Activated CD8-positive, alpha-beta memory T cell treated with anti-CD3 and anti-CD28 coated beads, Interleukin-2, amount 50 U/mL, for 24 hours (primary cell): ENCODE data around the gene MN1.

Source experiments
- DNase-seq: peaks from one replicate; pipeline ENCODE4 v3.0.0-alpha.2; 2020; ENCODE audit errors: extremely low read depth

MN1 gene

DNA sequence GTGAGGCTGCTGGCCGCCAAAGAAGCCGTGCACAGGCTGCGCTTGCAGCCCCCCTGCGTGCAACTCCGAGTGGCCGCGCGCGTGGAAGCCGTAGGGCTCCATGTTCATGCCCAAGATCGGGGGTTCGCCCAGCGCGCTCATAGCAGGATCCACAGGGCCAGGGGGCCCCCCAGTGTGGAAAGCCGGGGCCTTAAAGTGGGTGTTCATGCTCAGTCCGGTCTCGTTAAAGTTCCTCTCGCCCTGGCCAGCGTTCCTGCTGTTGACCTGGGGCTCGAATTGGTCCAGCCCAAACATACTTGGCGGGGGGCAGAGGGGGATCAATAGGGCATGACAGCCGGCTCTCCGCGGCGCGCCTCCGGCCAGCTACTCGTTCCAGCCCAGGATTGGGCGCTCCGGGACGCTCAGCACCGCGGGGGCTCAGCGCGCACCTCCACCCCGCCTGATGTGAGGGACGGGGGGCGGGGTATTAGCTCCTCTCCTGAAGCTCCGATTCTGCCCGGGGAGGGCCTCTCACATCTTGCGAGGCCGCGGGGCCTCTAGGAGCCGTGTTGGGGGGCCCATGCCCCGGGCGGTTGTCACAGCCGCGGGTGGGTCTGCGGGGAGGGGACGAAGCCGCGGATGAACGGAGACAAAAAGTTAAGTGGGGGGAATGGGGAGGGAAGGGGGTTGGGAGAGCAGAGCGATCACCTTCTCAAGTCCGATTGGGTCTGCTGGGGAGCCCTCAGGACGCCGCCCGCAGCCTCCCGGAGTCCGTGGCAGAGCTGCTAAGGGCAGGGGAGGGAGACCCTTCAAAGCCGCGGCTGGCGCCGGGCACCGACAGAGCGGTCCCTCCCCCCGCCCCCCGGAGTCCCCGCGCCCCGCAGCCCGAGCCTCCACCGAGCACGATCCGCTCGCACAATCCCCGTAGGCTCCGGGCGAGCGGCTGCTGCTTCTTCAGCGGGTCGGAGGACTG, 1.0 kb downstream of the MN1 start:
- DNase-seq = no peak

DNA sequence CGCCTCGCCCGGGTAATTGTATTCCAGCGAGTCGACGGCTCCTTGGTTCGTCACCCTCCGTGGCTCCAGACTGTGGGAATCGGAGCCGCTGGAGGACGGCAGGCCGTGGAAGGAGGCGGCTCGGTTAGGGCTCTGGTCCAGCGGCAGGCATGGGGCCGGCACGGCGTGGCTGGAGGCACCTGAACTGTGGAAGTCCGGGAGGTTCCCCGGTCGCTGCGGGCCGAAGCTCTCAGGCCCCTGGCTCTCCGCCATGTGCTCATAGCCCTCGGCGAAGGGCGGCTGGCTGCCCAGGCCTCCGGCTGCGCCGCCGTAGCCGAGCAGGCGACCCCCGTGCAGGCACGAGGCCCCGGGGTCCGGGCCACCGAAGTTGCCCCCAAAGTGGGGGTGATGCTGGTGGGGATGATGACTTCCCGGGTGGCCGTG, 1.7 kb downstream of the MN1 start:
- no peak for DNase-seq

DNA sequence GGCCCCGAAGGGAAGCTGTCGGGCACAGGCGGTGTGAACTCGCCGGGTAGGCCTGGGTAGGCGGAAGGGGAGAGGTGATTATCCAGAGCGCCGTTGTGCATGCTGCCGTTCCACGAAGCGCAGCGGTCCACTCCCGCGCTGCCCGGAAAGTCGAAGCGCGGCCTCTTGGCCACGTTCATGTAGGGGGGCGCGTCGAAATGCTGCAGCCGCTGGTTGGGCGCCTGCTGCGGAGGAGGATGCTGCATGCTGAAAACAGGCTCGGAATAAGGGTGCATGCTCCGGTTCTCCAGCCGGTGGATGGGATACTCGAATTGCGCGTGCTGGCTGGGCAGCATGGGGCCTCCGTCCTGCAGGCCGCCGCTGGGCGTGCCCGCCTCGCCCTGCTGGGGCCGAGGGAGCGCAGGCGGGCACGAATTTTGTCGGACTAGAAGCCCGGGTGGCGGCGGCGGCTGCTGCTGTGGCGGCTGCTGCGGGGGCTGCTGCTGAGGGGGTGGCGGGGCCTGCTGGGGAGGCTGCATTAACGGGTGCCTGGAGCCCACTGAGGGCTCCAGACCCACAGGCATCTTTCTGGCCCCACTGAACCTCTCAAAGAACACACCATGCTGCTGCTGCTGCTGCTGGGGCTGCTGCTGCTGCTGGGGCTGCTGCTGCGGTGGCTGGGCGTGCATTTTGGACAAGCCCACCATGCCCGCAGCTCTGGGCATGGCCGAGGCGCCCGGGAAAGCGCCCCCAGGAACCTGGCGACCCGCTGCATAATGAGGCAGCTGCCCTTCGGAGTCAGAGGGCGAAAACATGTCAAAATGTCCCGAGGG, 2.3 kb downstream of the MN1 start:
- DNase-seq = no peak

DNA sequence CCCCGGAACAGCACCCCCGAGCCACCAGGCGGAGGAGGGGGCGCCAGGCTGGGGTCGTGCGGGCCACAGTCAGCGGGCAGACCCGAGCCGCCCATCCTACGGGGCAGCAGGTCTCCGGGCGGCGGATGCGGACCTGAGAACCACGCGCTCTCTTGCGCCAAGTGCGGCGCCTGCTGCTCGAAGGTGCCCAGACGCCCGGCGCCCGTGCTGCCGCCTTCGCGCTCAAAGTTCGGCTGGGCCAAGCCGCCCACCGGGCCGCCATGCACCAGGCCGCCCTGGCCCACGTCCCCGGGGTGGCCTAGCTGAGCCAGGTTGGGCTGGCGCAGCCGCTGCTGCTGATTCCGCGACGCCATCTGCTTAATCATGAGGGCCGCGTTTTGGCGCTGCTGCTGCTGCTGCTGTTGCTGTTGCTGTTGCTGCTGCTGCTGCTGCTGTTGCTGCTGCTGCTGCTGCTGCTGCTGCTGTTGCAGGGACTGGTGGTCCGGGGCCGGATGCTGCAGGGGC, 3.0 kb downstream of the MN1 start:
- DNase-seq = no peak

DNA sequence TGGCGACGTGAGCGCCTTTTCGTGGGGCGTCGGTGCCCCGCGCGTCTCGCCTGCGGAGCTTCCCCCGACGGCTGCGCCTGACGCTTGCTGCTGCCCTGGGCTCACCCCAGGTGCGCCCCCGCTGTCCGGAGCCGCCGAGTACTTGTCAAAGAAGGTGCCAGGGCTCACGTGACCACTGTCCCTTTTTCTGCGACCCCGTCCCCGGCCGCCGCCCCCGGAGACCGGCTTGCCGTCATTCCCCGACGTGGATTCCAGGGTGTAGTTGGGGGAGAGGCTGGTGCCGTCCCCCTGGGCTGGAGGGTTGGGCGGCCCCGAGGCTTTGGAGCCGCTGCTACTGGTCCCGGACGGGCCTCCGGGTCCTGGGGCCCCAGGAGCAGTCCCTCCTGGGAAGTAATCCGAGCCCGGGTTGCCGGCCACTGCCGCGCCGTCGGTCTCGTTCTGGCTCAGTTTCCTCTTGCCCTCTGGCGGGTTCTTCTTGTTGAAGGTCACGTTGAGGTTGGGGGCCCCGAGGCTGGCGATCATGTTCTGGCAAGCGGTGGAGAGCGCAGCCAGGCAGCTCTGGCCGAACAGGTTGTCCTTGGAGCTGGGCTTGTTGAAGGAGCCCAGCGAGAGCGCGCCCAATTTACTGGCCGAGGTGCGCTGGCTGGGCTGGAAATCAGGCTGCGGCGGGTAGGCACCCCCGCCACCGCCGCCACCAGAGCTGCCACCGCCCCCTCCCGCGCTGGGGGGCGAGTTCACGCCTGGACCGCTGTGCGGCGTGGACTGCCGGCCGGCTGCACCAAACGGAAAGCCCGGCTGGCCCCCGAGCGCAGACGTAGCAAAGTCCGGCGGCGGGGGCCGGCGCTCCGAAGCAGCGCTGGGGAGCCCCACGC, 3.8 kb downstream of the MN1 start:
- no peak for DNase-seq

DNA sequence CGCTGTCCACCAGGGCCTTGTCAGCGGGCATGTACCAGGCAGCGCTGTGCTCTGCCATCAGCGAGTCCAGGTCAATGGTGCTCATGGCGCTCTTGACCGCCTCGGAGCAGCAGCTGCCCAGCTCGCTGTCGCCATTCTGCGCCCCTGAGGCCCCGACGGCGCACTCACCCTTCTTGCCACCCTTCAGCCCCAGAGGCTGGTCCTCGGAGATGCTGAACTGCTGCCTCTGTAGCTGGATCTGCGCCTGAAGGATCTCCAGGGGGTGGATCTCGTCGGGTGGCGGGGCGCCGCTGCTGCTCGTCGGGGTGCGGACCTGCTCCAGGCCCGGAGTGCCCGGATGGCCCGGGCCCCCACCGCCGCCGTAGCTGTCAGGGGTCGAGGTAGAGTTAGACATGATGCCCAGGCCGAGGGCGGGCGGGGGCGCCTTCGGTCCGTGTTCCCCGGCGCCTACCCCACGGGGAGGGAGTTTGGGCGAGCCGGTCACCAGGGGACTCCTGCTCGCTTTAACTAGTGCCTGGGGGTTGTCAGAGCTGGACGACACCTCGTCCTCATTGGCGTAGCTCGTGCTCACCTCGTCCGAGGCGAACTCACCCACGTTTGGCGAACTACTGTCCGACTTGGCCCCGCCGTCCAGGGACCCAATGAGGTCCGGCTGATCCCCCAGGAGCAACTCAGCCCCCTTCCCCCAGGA, 4.6 kb downstream of the MN1 start:
- DNase-seq = no peak

DNA sequence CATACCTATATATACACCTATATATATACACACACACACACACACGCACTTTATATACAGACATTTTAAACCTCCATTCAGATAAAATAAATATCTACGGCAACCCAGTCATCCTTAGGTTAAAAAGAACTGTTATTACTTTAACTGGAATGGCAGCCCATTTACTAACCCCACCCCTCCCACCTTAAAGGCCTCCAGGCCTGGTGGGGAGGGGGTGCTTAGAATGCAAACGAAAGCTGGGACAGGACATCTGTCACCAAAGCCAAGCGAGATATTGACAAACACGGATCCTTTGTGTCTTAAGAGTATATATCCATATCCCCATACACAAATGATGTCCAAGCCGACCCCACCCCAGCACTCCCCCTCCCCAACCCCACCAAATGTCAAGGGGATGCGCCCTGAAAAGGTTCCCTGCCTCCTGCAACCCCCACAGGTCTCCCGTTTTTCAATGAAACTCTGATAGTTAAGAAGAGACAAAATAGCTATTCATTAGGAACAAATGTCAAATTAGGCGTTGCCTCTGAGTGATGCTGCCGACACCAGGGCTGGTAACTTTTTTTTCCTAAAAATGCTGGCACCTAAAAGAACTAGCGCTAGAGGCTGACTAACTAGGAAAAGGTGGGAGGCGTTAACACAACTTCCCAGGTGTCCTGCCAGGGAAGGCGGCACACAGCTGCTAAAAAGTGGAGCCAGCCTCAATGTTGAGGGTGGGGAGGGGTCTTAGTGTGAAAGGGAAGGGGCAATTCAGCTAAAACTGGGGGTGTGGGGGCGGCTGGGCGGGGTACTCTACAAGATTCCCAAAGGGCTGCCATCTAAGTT, 5.6 kb downstream of the MN1 start:
- no peak for DNase-seq

DNA sequence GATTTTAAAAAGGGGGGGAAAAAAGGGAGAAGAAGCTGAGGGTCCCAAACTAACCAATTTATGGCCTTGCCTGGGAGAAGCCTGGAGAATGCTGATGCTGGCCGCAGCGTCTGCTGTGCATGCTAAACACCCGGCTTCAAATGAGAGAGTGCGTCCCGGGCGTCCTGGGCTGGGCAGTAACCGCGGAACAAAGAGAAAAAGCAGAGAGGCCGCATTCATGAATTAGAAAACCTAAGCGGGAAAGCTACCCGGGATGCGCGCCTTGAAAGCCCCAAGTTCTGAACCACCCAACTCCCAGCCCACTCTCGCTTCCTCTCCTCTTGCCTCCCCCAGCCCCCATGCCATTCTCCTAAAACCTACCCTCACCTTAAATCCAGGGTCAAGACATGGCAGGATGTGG, 6.5 kb downstream of the MN1 start:
- no peak for DNase-seq

DNA sequence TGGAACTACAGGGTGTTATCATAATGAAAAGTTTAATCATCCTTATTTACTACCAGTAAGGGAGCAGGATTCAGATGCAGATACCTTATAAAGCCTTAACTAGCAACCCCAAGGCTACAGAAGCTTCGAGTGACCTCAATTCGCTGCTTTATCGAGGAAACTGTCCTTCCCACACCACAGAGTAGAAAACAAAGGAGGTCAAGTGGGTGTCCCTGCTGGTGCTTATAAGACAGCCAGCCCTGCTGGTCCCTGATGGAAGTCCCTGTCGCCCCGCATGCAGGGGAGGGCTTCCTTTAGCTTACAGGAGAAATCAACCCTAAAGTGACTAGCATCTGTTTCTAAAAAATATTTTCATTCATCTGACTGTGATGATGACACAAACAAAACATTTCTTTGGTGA, 7.3 kb downstream of the MN1 start:
- no peak for DNase-seq

DNA sequence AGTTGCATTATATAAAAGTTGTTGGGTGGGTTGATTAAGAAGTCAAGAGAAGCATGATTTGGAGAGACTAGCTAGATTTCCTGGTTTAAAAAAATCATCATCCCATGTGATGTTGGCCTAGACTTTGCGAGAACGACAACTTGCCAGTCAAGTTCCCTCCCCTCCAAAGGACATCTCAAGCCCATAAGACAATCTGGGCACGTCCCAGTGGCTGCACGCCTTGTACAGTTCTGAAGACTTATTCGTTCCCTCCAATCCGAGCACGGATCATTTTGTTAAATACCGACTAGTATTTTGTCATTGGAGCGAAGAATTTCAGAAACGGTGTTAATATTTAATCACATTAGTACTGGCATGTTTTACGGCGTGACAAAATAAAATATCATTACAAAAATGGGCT, 8.0 kb downstream of the MN1 start:
- DNase-seq = no peak

DNA sequence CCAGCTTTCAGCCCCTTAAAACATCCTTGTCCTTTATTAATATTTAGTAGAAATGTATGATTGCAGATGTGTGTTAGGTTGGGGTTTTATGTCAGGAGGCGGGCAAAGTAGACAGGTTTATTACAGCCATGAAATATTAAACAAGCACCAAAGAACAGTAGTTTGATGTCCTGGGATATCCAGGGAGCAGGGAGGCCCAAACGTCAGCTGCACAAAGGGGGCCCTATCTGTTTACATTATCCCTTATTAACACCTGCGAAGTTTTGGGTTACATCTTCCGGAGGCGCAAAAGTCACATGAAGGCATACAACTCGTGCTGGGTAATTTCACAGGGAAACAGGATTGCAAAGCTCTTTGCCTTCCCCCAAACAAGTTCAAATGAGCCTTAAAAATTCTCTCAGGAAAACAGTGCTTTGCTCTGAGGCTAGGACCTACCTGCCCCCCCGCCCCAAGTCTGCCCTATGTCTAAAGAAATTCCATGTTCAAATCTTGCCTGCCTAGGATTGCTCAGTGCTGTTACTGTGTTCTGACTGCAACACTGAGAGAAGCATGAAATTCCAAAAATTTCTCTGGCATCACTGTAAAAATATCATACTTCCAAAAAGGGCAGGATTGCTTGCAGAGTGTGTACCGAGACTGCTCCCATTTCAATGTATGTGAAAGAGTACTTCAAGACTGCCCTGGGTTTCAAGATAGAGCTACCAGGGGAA, 8.9 kb downstream of the MN1 start:
- no peak for DNase-seq

DNA sequence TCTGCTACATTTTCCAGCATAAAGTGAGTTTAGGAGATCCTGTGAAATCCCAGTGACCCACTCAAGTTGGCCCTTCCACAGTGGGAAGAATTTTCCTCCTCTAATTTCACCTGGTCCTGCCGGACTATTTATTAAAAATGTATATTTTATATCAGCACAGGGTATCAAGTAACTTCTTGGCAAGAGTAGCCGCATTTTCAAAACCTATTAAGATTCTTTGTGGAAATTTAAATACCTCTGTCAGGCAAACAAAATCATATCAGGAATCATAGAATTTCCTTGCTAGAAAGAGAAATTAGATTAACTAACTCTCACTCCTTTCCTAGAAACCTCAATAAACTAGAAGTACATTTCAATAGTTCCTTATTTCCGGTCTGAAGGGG, 9.7 kb downstream of the MN1 start:
- no peak for DNase-seq

DNA sequence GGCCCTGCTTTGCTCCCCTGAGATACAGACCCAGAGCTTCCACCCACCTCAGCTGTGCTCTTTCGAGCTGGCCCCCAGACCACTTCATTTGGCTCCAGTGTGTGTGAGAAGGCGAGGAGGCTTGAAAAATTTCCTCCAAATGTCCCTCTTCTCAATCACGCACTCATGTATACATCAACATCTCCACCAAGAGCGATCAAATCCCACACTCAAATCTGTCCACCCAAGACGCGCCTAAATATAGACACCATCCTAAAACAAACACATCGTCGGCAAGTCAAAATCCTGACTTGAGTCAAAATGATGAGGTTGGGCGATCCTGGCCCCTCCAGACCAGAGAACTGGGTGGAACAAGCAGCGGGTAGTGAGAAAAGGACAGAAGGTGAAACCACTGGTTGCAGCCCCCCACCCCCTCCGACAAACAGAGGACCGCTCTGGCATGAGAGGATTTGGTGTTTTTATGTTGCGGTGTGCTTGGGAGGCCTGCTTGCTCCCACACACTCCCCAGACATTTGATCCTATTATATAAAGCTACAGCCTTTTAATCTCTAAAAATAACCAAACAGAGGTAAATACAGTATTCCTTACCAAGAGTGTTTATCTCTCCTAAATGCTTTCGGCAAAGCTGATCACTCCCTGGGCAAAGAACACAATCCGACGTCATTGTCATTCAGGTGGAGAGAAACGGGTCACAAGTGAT, 10.2 kb downstream of the MN1 start:
- DNase-seq = no peak

DNA sequence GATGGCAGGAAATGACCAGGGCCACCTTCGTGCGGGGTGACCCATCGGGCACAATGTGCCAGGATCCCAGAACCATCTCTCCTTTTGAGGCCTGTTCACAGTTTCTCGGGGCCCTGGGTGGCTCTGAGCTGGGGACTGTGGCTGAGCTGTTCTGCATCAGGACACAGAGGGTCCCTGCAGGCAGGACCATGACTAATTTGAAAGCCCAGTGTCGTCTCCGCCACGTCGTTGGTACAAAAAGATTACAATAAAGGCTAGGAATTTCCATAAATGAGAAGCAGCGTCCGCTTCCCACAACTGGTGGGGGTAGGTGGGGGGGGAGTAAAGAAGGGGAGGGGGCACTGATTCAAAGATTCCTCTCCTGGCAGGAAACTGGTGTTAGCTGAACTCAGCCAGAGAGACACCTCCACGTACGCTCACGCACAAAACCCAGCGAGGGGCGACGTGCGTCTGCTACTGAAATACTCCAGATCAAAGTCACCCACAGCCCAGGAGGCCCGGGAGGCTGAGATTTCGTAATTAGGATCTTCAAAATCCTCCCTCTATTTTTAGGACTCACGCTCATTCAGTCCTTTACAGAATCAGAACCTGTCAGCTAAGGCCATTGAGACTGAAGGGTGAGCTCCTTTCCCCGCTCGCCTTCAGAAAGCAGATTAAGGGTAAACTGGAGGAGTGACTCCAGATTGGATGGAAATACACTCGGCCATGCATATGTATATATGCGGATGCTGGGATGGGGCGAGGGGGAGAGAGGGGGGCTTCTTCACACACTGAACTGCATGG, 11.0 kb downstream of the MN1 start:
- DNase-seq = no peak

DNA sequence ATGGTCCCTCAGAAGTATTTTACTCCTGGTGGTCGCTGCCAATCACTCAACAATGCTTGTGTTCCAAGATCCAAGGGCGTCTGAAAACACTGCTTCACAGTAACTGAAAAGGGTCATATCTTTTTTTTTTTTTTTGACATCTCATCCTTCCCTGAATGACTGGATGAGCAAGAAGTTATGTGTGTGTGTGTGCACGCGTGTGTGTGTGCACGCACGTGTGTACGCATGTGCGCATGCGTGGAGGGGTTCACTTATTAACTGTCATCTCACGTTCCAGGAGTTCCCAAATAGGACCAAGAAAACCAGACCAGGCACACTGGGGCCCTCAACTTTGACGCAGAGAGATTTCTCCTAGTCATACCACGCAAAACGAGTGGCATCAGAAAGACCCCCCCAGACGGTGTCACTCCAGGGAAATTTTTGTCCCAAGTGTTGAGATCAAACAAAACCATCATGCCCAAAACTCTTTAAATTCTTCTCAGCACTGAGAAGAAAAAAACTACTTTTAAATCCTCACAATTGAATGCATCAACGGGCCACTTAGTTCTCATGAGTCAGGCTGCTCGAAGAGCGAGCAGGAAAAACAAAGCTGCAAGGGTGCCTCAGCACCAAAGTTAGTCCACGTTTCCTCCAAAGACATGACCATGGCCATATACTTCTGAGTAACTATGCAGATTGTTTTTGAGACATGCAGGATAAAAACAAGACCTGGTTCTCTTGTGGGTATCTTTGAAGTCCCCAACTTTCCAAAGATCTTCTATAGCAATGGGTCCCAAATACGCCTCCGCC, 12.9 kb downstream of the MN1 start:
- no peak for DNase-seq

DNA sequence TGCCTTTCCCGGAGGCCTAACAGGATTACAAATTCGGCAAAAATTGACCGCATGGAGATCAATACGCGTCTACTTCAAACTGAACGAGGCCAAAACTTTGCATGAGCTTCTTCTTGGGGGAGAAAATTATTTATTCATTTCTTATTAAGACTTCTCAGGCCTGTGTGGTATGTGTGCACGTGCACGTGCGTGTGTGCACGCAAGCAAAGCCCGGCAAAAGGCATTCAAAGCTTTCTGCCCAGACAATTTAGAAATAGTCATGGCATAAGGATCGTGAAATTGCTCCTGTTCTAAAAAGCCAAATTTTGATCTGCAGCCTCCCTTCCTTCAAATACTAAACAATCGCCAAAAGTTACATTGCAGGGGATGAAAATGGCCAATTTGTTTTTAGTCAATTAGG, 14.6 kb downstream of the MN1 start:
- no peak for DNase-seq

DNA sequence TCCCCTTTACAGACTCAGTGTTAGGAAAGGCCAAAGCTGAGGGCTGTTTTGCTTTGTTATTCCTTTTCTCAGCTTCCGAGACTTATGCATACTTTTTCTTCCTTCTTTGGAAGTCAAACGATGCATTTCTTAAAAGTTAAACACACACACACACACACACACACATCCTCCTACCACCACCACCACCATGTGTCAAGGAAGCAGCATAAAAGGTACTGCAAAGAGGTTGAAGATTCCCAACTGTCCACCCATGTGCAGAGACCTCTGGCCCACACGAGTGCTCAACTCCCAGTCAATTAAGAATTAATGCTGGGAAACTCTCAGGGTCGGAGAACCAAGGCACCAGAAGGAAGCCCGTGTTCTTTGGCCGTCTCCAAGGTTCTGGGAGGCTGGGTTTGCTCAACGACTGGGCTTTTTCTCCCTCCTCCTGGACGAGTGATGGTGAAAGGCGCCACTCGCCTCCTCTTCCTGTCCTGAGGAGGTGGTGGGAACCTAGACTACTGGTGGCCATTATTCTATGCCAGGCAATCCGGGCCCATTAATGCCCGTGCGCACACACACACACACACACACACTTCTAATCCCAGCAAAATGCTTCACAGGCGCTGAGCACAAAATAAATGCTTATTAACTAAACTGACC, 15.1 kb downstream of the MN1 start:
- DNase-seq = no peak
